GM19372 (cell line): ENCODE results near the gene TMEM132C.
"Not testable (repeated sequence)": the region's sequence is repeated elsewhere in the genome, so short reads cannot be mapped to it uniquely, and the experiment has no call there.

Experiments
- ATAC-seq: cut with Tn5 transposase; IDR thresholded peaks from one replicate; pipeline ENCODE4 v1.9.1; 2021; ENCODE audit warnings: mild to moderate bottlenecking, low read depth, moderate library complexity; ENCODE audit not compliant: unreplicated experiment

The TMEM132C gene

DNA sequence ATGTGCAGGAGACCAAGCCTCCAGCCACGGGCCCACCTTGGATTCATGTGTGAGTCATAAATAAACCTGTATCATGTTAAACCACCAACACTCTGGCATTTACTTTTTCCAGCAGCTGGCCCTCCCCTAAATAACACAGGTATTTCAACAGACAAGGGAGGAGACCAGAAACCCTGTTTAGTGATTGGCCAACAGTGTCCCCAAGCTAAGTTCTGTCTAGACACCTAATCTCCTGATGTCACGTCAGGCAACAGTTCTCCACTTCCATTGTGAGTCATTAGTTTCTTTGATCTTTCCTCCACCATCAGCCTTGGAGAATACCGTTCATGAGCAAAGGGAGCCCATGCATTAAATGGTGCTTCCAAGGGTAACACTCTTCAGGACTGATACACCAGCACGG, 196.9 kb downstream of the TMEM132C start:
- no peak for ATAC-seq

DNA sequence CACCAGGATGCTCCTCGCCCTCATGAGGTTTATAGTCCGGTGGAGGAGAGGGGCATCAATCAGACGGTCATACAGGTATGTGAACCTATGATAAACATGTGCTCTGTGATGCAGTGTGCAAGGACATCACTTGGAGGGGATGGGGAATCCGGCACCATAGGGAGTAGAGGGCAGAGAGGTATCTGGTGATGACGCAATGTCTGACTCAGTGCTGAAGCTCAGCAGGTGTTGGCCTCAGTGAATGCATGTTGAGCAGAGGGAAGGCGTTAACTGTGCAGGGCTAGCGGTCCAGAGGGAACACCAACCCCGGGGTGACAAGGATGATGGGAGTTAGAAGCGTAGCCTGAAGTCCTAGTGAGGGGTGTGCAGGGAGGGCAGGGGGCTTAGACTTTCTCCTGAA, 200.9 kb downstream of the TMEM132C start:
- ATAC-seq = no peak

DNA sequence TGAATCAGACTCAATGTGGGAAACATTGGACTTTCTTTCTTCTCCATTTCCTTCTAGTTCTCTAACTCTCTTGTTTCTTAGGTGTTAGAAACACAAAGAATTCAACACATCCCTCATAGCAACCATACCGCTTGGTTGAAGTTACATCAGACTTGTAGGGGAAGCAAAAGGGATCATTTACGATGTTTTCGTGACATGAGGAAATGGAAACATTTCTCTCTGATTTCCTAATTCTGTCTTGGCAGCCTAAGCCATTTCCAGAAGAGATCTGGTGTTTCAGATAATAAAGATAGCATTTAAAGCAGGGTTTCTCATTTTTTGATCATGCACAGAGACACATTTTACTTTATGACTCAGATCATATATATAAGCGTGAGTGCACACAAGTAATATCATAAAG, 202.0 kb downstream of the TMEM132C start:
- ATAC-seq = no peak

DNA sequence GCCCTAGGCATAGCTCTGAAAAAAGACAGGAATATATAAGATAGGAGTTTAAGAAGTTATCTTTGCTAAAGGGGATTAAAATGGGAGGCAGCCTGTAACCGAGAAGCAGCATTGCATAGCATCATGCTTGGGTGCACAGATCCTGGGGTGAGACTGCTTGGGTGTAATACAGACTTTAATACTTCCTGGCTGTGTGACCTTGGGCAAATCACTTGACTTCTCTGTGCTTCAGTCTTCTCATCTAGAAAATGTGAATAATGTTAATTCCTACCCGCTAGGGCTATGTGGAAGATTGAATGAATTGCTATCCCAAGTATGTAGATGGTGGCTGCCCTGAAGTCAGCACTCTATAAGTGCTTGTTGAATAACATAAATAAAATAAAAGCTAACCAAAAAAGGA, 204.5 kb downstream of the TMEM132C start:
- ATAC-seq = no peak

DNA sequence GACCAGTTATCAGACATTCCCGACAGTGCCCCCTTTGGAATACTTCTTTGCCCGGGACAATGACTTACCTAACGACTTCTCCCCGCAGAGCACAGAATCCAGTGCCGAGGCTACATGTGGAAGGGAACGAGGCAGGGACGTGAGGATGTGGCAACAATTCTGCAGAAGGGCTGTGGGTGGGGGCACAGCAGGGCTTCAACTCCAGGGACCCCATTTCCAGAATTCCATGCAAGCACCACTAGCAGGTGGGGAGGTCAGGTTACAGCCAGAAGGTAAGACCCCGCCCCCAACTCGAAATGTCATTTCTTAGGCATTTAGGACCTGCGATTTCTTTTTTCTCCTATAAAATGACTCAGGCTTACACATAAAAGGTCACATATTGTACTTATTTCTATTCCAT, 207.9 kb downstream of the TMEM132C start:
- no peak for ATAC-seq

DNA sequence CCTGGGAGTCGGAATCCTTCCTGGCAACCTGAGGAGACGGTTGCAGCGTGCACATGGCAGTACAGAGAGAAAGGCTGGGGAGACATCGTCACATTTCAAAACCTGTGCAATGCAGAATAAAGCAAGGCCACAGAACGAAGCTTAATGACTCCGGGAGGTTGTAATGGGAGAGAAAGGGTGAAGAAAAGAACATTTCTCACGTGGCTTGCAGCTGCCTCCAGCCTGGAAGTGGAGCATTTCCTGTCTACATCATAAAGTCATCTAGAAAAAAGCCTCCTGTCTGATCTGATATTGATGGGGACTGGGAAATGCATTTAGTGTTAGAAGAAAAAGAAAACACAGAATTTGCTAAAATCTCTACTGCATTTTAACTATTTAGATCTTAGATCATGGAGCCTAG, 209.3 kb downstream of the TMEM132C start:
- ATAC-seq = no peak

DNA sequence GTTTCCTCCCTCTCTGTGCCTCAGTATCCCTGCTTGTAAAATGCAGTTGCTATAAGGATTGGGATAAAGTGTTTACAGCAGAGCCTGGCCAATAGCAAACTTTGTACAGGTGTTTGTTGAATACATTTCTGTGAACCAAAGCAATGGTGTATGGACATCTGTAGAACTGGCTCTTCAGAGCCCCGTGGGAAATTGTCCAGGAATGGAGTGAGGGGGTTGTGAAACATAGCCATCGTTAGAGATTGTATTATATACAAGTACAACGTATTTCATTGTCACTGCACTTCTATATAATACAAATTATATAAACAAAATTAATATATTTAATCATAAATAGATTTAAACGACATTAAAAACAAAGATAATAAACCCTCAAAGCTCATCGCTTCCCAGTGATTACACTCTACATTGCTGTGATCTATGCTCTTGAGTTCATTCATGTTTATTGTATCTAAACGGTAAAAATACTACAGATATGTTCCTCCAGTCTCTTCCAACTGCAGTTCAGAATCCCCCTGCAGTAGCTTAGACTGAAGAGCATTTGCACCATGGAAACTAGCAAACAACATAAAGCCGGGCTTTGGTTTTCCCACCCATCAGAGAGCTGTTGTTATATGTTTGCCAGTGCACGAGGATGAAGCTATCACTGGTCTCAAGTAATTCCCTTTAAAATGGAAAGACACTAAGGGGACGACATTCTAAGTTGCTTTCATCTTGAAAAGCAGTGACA, 216.7 kb downstream of the TMEM132C start:
- ATAC-seq = no peak

DNA sequence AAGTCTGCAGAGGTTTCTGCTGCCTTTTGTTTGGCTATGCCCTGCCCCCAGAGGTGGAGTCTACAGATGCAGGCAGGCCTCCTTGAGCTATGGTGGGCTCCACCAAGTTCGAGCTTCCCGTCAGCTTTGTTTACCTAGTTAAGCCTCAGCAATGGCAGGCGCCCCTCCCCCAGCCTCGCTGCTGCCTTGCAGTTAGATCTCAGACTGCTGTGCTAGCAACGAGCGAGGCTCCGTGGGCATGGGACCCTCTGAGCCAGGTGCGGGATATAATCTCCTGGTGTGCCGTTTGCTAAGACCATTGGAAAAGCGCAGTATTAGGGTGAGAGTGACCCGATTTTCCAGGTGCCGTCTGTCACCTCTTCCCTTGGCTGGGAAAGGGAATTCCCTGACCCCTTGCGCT, 230.4 kb downstream of the TMEM132C start:
- ATAC-seq = not testable (repeated sequence)

DNA sequence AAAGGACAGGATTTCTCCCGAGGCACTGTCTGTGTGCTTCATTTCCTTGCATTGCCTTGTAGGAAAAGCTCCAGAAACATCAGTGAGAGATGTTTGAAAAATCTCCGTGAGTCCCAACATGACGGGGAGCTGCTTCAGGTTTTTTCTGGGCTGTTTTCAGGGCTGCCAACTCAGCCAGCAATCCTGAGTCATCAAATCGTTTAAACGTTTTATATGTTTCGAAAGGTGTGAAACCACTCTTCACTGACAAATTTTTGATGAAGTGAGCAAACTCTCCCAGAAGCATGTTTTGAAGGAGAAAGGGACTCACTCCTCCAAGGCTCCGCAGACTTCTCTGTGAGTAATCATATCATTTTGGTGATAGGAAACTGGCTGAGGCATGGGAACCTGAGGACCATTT, 240.5 kb downstream of the TMEM132C start:
- no peak for ATAC-seq

DNA sequence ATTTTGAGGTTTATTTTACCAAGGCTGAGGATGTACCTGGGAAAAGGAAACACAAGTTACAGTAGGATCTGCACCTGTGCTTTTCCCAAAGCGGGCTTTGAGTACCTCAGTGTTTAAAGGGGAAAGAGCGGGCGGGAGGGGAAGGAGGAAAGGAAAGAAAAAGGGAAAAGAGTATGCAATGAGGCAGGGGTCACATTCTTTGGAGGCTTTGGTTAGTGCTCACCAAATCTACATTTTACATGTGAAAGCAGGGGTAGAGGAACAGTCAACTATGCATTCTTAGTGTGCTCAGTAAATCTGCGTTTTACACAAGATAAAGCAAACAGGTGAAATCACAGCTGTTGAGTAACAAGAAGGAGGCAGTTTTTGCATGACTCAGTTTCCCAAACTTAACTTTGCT, 242.2 kb downstream of the TMEM132C start:
- no peak for ATAC-seq

DNA sequence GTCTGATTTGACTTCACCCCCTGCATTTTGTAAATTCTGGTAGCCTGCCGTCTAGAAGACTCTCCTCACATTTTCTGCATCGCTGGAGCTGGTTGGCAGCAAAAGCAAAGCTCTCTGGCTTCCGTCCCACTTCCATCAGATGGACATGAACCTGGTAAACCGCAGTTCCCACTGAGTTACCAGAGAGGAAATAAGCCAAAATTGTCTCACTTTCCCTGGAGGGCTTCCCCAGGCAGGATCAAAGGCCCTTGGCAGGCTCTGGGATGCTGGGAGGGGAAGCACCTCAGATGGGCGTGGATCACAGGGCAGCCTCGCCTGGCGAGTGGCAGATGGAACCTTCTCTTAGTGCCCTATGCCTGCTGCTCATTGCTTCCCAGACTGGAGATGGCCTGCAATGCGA, 243.5 kb downstream of the TMEM132C start:
- no peak for ATAC-seq

DNA sequence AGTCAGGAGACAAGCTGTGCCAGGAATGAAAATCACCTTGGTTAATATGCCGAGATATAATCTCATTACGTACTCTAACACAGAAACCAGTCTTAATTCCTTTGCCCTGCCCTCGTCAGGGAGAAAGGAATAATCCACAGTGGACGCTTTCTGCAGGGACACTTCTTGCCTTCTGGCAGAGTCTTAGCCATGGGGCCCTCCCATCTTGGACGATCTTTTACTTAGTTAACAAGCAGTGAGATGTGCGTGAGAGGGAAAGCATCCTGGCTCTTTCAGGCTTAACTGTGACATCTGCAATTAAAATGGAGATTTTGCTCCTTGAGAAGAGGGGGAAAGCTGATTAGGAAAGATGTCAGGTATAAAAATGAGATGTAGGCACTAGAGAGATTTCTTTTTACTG, 246.4 kb downstream of the TMEM132C start:
- ATAC-seq = no peak

DNA sequence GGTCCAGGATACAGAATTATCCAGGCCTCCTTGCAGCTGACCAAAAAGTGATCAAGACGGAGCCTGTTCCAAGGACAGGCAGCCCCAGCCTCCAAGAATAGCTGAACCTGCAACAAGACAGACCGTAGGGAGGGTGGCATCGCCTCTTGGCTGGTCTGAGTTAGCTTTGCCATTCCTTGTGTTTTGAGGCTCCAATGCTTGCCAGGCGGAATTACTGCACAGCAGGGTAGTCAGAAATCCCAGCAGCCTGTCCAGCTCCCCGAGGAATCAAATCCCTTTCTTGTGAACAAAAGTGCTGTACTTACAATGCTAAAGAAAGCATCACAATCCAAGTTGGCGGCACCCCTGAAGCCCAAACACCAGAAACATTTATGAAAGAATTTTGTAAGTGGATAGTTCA, 246.9 kb downstream of the TMEM132C start:
- no peak for ATAC-seq

DNA sequence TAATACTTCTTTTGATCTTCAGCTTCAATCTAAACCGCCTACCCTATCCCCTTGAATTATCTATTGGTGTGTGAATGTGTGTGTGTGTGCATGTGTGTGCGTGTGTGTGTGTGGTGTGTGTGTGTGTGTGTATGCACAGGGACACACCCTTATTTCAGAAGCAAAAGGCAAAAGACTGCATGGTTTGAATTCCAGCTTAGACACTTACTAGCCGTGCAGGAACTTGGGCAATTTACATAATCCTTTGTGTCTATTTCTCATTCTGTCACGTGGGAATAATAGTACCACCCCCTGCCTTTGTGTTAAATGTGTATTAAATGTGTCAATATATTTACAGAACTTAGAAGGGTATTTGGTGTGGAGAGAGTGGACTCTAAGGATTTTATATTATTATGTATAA, 251.7 kb downstream of the TMEM132C start:
- no peak for ATAC-seq

DNA sequence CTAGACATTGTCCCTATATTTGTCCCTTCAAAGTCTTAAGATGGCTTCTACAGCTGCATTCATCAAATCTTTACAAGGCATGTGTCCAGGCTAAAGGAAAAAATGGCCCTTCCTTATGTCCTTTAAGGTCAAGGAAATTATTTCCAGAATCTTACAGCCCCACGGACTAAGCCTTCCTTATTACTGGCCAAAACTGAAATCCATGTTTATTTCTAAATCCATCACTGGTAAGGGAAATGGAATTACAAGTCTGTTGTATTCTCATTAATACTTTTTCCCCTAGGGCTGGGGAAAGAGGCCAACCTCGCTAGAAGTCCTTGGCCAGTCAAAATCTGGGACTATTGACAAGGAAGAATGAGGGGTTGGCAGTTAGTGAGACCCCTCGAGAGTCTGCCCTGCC, 252.5 kb downstream of the TMEM132C start:
- ATAC-seq = no peak

DNA sequence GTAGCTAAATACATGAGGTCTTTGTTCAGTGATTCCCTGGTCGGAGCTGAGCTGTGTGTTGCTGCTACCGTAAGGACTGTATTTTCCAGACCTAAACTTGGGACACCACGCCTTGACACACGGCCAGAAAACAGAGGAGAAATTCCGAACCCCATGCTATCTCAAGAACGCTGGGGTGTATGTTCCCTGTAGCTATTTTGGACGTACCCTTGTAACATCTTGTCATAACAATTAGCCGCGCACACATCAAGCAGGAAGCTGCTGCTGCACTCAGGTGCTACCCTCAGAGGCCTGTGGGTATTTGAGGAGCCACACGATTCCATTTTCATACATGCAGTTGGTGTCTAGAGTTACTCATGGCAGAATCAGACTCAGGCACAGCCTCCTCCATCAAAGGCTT, 255.0 kb downstream of the TMEM132C start:
- no peak for ATAC-seq

DNA sequence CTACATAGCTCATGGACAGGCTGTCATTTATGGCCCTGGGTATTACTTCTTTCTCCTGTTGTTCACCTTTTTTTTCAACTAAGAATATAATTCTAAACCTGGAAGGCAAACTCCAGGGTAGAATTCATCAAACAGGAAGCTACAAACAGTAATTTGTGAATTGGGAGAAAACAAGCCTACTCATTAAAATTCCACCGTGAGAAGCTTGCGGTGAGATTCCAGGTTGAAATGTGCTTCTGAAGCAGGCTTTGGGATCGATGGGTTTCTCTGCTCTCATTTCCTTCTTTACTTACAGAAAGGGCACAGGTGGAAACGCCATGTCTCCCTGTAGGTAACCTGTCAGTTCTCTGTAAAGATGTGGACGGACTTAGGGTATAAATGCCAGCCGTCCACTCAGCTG, 257.5 kb downstream of the TMEM132C start:
- no peak for ATAC-seq

DNA sequence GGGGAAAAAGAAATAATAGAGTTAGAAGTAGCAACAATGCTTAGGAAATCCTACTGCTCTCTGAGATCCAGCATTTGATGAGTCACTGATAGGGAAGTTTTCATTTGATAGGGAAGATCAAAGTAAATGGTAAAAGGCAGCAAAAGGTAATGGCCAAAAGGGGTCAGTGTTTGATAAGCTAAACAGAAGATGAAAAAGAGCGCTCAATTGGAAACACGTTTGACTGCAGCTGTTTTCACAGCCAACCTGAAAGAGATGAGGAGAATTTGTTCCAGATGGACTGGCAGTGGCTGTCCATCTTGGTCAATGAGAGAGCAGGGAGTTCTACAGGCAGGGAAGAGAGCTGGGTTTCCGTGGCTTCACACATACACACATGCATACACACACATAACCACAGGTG, 264.2 kb downstream of the TMEM132C start:
- ATAC-seq = no peak

DNA sequence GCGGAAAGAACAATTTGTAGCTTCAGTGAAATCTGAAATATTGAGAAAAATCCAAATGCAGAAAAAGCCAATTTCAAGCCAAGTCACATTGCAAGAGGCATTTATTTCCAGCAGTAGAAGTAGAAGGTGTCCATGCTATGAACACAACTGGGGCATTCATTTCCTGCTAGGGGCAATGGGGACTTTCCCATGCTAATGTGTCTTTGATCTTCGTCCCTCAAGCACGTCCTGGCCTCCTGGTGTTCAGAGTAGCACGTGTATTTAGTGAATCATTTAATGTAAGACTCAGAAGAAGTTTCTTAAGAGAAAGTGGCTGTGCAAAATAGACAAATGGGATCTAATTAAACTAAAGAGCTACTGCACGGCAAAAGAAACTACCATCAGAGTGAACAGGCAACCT, 267.9 kb downstream of the TMEM132C start:
- no peak for ATAC-seq

DNA sequence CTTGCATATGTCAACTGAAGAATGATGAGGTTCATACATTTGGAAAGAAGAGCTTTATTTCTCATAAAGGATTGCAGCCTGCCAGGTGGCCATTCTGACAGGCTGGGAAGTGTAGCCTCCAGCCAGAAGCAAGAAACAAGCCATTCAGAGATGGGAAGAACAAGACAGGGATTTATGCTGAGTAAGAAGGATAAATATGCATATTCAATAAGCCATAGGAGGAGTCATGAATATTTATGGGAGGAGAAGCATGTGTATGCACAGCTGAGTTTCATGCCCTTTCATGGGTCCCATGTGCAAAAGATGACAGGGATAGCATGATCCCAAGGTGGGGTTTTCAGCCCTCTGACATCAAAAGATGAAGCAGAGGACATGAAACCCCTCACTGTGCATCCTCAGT, 269.8 kb downstream of the TMEM132C start:
- no peak for ATAC-seq

DNA sequence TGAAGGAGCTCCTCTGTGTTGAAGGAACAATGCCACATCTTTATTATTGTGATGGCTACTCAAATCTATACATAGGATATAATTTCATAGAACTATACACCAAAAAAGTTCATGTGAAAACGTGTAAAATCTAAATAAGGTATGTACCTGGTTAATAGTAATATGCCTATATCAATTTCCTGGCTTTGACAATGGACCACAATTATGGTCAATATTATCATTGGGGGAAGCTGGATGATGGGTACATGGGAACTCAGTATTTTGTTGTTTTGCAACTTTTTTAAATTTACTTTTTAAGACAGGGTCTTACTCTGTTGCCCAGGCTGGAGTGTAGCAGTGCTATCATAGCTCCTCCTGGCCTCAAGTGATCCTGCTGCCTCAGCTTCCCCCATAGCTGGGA, 270.7 kb downstream of the TMEM132C start:
- no peak for ATAC-seq

DNA sequence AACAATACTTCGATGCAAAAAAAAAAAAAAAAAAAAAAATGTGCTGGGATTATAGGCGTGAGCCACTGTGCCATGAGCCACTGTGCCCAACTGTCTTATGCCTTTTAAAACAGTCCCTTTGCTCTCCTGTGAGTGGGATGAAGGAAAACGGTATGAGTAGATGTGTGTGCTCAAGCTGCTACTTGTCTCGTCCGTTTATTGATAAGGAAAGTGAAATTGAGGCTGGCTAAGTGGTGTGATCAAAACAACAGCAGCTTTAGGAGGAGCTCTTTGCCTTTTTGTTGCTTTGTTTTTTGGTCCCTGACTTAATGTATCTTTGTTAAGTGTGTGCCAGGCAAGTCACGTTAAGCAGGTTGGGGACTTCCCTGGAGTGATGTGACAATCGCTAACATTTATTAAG, 275.9 kb downstream of the TMEM132C start:
- ATAC-seq = no peak

DNA sequence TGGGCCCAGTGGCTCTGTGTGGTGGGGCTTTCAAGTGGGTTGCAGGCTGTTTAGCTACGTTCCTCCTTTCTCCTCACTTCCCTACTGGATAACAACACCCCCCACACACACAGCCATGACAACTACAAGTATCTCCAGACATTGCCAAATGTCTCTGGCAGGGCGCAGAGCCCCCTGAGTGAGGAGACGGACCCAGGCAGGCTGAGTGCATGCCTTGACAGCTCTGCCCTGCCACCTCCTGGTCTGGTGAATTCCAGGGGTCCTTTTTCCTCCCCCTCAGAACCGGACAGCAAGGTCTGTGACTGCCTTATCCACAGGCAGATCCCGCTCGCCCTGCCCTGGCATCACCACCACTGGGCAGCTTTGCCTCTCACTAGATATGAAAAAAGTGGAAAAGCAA, 276.5 kb downstream of the TMEM132C start:
- ATAC-seq = no peak
